Right hindlimb (tissue), 1 donor: ENCODE measurements around the gene CNTNAP4.

Experiments used
- DNase-seq: peaks from one replicate; pipeline ENCODE4 v3.0.0-alpha.2; 2018

The CNTNAP4 gene

GRCh38 chr16:76409706-76410105 lies 132.5 kb downstream of the CNTNAP4 start:
- DNase-seq = no peak

- no peak for DNase-seq
Measured at GRCh38 chr16:76421571-76421970, 144.4 kb downstream of the CNTNAP4 start.

- no peak for DNase-seq
Measured at GRCh38 chr16:76428858-76429257, 151.7 kb downstream of the CNTNAP4 start.

- DNase-seq = no peak
Measured at GRCh38 chr16:76441391-76441790, 164.2 kb downstream of the CNTNAP4 start.

GRCh38 chr16:76441876-76442275 lies 164.7 kb downstream of the CNTNAP4 start:
- DNase-seq = no peak

GRCh38 chr16:76443973-76444372 lies 166.8 kb downstream of the CNTNAP4 start:
- no peak for DNase-seq

- no peak for DNase-seq
Measured at GRCh38 chr16:76444832-76445231, 167.6 kb downstream of the CNTNAP4 start.

- DNase-seq = no peak
Measured at GRCh38 chr16:76445815-76446214, 168.6 kb downstream of the CNTNAP4 start.

GRCh38 chr16:76446251-76446650 lies 169.1 kb downstream of the CNTNAP4 start:
- no peak for DNase-seq

GRCh38 chr16:76450890-76451289 lies 173.7 kb downstream of the CNTNAP4 start:
- no peak for DNase-seq

GRCh38 chr16:76455257-76455656 lies 178.1 kb downstream of the CNTNAP4 start:
- no peak for DNase-seq

- no peak for DNase-seq
Measured at GRCh38 chr16:76456016-76456415, 178.8 kb downstream of the CNTNAP4 start.

- no peak for DNase-seq
Measured at GRCh38 chr16:76459111-76459510, 181.9 kb downstream of the CNTNAP4 start.

- DNase-seq = no peak
Measured at GRCh38 chr16:76461836-76462235, 184.6 kb downstream of the CNTNAP4 start.

GRCh38 chr16:76464955-76465620 lies 187.9 kb downstream of the CNTNAP4 start:
- DNase-seq = no peak

GRCh38 chr16:76466871-76467270 lies 189.7 kb downstream of the CNTNAP4 start:
- DNase-seq = no peak

GRCh38 chr16:76474048-76474447 lies 196.8 kb downstream of the CNTNAP4 start:
- no peak for DNase-seq

- DNase-seq = no peak
Measured at GRCh38 chr16:76478105-76478504, 200.9 kb downstream of the CNTNAP4 start.

GRCh38 chr16:76483307-76483909 lies 206.2 kb downstream of the CNTNAP4 start:
- DNase-seq = no peak

- no peak for DNase-seq
Measured at GRCh38 chr16:76484020-76484419, 206.8 kb downstream of the CNTNAP4 start.

- DNase-seq = no peak
Measured at GRCh38 chr16:76486740-76487139, 209.5 kb downstream of the CNTNAP4 start.

GRCh38 chr16:76487411-76488064 lies 210.3 kb downstream of the CNTNAP4 start:
- DNase-seq = no peak

- DNase-seq = no peak
Measured at GRCh38 chr16:76488065-76488417, 210.8 kb downstream of the CNTNAP4 start.

- no peak for DNase-seq
Measured at GRCh38 chr16:76490036-76490639, 212.9 kb downstream of the CNTNAP4 start.
